ENCODE results near the gene MR1.

DNA sequence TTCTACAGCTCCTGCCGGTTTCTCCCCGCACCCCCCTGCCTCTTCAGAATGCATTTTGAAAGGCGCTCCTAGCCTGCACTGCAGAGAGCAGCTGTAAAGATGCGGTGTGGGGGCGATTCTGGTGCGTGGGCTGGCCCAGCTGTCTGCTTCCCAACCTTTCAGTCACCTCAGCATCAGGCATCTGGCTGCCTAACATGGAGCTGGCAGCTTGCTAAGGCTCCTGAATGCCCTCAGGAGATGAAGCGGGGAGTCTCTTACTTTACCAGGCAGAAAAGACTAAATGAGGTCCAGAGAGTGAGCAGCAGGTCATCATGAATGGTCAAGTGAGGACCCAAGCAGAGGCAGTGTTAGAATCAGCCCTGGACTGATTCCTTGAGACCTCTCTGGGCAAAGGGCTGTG is 63.5 kb downstream of the MR1 start:
- TF ChIP-seq, protein P1, sequence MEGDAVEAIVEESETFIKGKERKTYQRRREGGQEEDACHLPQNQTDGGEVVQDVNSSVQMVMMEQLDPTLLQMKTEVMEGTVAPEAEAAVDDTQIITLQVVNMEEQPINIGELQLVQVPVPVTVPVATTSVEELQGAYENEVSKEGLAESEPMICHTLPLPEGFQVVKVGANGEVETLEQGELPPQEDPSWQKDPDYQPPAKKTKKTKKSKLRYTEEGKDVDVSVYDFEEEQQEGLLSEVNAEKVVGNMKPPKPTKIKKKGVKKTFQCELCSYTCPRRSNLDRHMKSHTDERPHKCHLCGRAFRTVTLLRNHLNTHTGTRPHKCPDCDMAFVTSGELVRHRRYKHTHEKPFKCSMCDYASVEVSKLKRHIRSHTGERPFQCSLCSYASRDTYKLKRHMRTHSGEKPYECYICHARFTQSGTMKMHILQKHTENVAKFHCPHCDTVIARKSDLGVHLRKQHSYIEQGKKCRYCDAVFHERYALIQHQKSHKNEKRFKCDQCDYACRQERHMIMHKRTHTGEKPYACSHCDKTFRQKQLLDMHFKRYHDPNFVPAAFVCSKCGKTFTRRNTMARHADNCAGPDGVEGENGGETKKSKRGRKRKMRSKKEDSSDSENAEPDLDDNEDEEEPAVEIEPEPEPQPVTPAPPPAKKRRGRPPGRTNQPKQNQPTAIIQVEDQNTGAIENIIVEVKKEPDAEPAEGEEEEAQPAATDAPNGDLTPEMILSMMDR (IDR thresholded peaks at IDR 0.05) = no peak
- TF ChIP-seq EP300 (IDR thresholded peaks at IDR 0.05) = no peak
- no peak for TF ChIP-seq POLR2A (IDR thresholded peaks at IDR 0.05)

Measured in stomach (tissue), 4 donors.